Measurements from ENCODE around the gene HMGCS2. TPM values are rescaled to one million over a fixed set of nuclear protein-coding genes. Genes with fewer than 3 reads are reported as not detected.

Gene HMGCS2
- total RNA-seq (not detected), polyA plus RNA-seq (not detected), total RNA-seq (0 to 0.15 (median 0) reads per million in 6 experiments)

- H3K9me3 Mint-ChIP-seq, result no peaks in the 10 kb centered on the region
- H3K27me3 Mint-ChIP-seq, result peaks cover 10 to 17% (median 11%) of the 10 kb centered on the region in 5 donors
- POLR2A ChIA-PET, result no interaction called here
- no peak within 1 kb of the TSS for H3K27ac Mint-ChIP-seq
- DNase-seq (no peak), ATAC-seq (no peak)
- H3K4me3 Mint-ChIP-seq, result no peak within 1 kb of the TSS
- H3K4me1 Mint-ChIP-seq, result no peaks in the 10 kb centered on the region
- no peaks in the 10 kb centered on the region for H3K36me3 Mint-ChIP-seq
Measured at GRCh38 chr1:119768778-119769177, at the start of gene HMGCS2. TSS of gene HMGCS2 (minus strand) at chr1:119768905. CDS start at chr1:119768844, 61 bp downstream.

GRCh38 chr1:119818181-119818580 lies 49.5 kb upstream of the HMGCS2 start:
- Mint-ChIP-seq H3K4me1 (no peaks in the 10 kb centered on the region), H3K36me3 (no peaks in the 10 kb centered on the region), H3K9me3 (peaks cover 0 to 2% (median 0%) of the 10 kb centered on the region in 9 donors), H3K27ac (no peak overlapping the region), H3K27me3 (peaks cover 0 to 15% (median 11%) of the 10 kb centered on the region in 5 donors), H3K4me3 (no peak overlapping the region)
- DNase-seq (no peak), ATAC-seq (no peak)
- POLR2A ChIA-PET, result no interaction called here

- ATAC-seq (no peak), DNase-seq (no peak)
- POLR2A ChIA-PET, result no interaction called here
- peaks cover 0 to 2% (median 0%) of the 10 kb centered on the region in 9 donors for H3K9me3 Mint-ChIP-seq
- H3K27me3 Mint-ChIP-seq, result peaks cover 0 to 8% (median 7%) of the 10 kb centered on the region in 5 donors
- H3K4me1 Mint-ChIP-seq, result no peaks in the 10 kb centered on the region
- H3K4me3 Mint-ChIP-seq, result no peak overlapping the region
- no peak overlapping the region for H3K27ac Mint-ChIP-seq
- no peaks in the 10 kb centered on the region for H3K36me3 Mint-ChIP-seq
Measured at GRCh38 chr1:119816407-119816806, 47.7 kb upstream of the HMGCS2 start.

- Mint-ChIP-seq H3K36me3 (no peaks in the 10 kb centered on the region), H3K9me3 (peaks cover 0 to 2% (median 0%) of the 10 kb centered on the region in 9 donors), H3K27ac (no peak overlapping the region), H3K4me3 (no peak overlapping the region), H3K4me1 (no peaks in the 10 kb centered on the region), H3K27me3 (peaks cover 0 to 7% (median 3%) of the 10 kb centered on the region in 5 donors)
- DNase-seq, result no peak
- ATAC-seq, result no peak
- POLR2A ChIA-PET, result no interaction called here
Measured at GRCh38 chr1:119815928-119816327, 47.2 kb upstream of the HMGCS2 start.

- no peaks in the 10 kb centered on the region for H3K36me3 Mint-ChIP-seq
- peaks cover 0 to 2% (median 0%) of the 10 kb centered on the region in 9 donors for H3K9me3 Mint-ChIP-seq
- DNase-seq (no peak), ATAC-seq (no peak)
- H3K4me3 Mint-ChIP-seq, result no peak overlapping the region
- H3K4me1 Mint-ChIP-seq, result no peaks in the 10 kb centered on the region
- peaks cover 0 to 5% (median 3%) of the 10 kb centered on the region in 5 donors for H3K27me3 Mint-ChIP-seq
- no peak overlapping the region for H3K27ac Mint-ChIP-seq
- POLR2A ChIA-PET, result no interaction called here
Measured at GRCh38 chr1:119815361-119815760, 46.7 kb upstream of the HMGCS2 start.

- Mint-ChIP-seq H3K9me3 (no peaks in the 10 kb centered on the region), H3K36me3 (no peaks in the 10 kb centered on the region), H3K4me3 (no peak overlapping the region), H3K4me1 (peaks cover 0 to 1% (median under 1%) of the 10 kb centered on the region in 4 donors), H3K27me3 (peaks cover 0 to 4% (median 3%) of the 10 kb centered on the region in 5 donors), H3K27ac (no peak overlapping the region)
- ATAC-seq (no peak), DNase-seq (no peak)
- POLR2A ChIA-PET, result no interaction called here
Measured at GRCh38 chr1:119814288-119814687, 45.6 kb upstream of the HMGCS2 start.

GRCh38 chr1:119811985-119812557 lies 43.4 kb upstream of the HMGCS2 start:
- H3K4me3 Mint-ChIP-seq, result no peak overlapping the region
- DNase-seq, result no peak
- peaks cover 4 to 15% (median 8%) of the 10 kb centered on the region in 5 donors for H3K27me3 Mint-ChIP-seq
- no peaks in the 10 kb centered on the region for H3K36me3 Mint-ChIP-seq
- no peaks in the 10 kb centered on the region for H3K9me3 Mint-ChIP-seq
- no peak overlapping the region for H3K27ac Mint-ChIP-seq
- H3K4me1 Mint-ChIP-seq, result peaks cover 0 to 7% (median 4%) of the 10 kb centered on the region in 4 donors
- ATAC-seq, result no peak
- POLR2A ChIA-PET, result no interaction called here

- POLR2A ChIA-PET, result no interaction called here
- Mint-ChIP-seq H3K27me3 (peaks cover 4 to 19% (median 8%) of the 10 kb centered on the region in 5 donors), H3K36me3 (no peaks in the 10 kb centered on the region), H3K4me1 (peaks cover 0 to 7% (median 4%) of the 10 kb centered on the region in 4 donors), H3K27ac (no peak within 1 kb of the TSS), H3K9me3 (no peaks in the 10 kb centered on the region), H3K4me3 (no peak within 1 kb of the TSS)
- DNase-seq (no peak), ATAC-seq (no peak)
Measured at GRCh38 chr1:119811387-119811786, 42.7 kb upstream of the HMGCS2 start, which contains the start of gene REG4. TSS of gene REG4 (minus strand) at chr1:119811460. CDS start at chr1:119808769, 2,691 bp downstream.

- POLR2A ChIA-PET, result interaction anchor here (1.7 kb wide), 1 partner anchor 10 kb away, joined by 11 read pairs; no protein-coding TSS in a partner anchor
- Mint-ChIP-seq H3K4me1 (peaks cover 0 to 7% (median 4%) of the 10 kb centered on the region in 4 donors), H3K9me3 (no peaks in the 10 kb centered on the region), H3K27me3 (peaks cover 6 to 26% (median 9%) of the 10 kb centered on the region in 5 donors), H3K27ac (peak overlapping the region in 3 of 10 donors; percentile 12 to 40 (median 35)), H3K36me3 (no peaks in the 10 kb centered on the region), H3K4me3 (peak overlapping the region in 3 of 10 donors; percentile 10 to 43 (median 34))
- ATAC-seq, result peak; percentile 92 to 97
- DNase-seq, result peak; percentile 44 to 76 (median 62)
Measured at GRCh38 chr1:119808972-119809550, 40.4 kb upstream of the HMGCS2 start.

GRCh38 chr1:119808491-119808890 lies 39.8 kb upstream of the HMGCS2 start:
- no peaks in the 10 kb centered on the region for H3K9me3 Mint-ChIP-seq
- peaks cover 0 to 7% (median 4%) of the 10 kb centered on the region in 4 donors for H3K4me1 Mint-ChIP-seq
- H3K27me3 Mint-ChIP-seq, result peaks cover 6 to 26% (median 9%) of the 10 kb centered on the region in 5 donors
- no peaks in the 10 kb centered on the region for H3K36me3 Mint-ChIP-seq
- POLR2A ChIA-PET, result interaction anchor here (1.7 kb wide), 1 partner anchor 10 kb away, joined by 11 read pairs; no protein-coding TSS in a partner anchor
- H3K4me3 Mint-ChIP-seq, result no peak overlapping the region
- DNase-seq, result no peak
- no peak overlapping the region for H3K27ac Mint-ChIP-seq
- no peak for ATAC-seq

GRCh38 chr1:119806489-119806888 lies 37.8 kb upstream of the HMGCS2 start:
- H3K27ac Mint-ChIP-seq, result no peak overlapping the region
- POLR2A ChIA-PET, result no interaction called here
- peaks cover 0 to 7% (median 4%) of the 10 kb centered on the region in 4 donors for H3K4me1 Mint-ChIP-seq
- no peak for ATAC-seq
- peaks cover 6 to 26% (median 9%) of the 10 kb centered on the region in 5 donors for H3K27me3 Mint-ChIP-seq
- H3K4me3 Mint-ChIP-seq, result no peak overlapping the region
- no peak for DNase-seq
- no peaks in the 10 kb centered on the region for H3K9me3 Mint-ChIP-seq
- H3K36me3 Mint-ChIP-seq, result no peaks in the 10 kb centered on the region

- peak overlapping the region in 2 of 10 donors; percentile 16 to 18 for H3K27ac Mint-ChIP-seq
- no peak overlapping the region for H3K4me3 Mint-ChIP-seq
Measured at GRCh38 chr1:119805746-119806145, 37.0 kb upstream of the HMGCS2 start.

GRCh38 chr1:119805247-119805646 lies 36.5 kb upstream of the HMGCS2 start:
- ATAC-seq, result no peak
- peak overlapping the region in 1 of 10 donors; percentile 18 for H3K27ac Mint-ChIP-seq
- POLR2A ChIA-PET, result no interaction called here

More at GRCh38 chr1:119805746-119806145, 37.0 kb upstream of the HMGCS2 start:
- Mint-ChIP-seq H3K4me1 (peaks cover 2 to 9% (median 5%) of the 10 kb centered on the region in 4 donors), H3K9me3 (no peaks in the 10 kb centered on the region), H3K36me3 (no peaks in the 10 kb centered on the region), H3K27me3 (peaks cover 6 to 26% (median 9%) of the 10 kb centered on the region in 5 donors)
- ATAC-seq (no peak), DNase-seq (no peak)
- POLR2A ChIA-PET, result no interaction called here

More at GRCh38 chr1:119805247-119805646, 36.5 kb upstream of the HMGCS2 start:
- peaks cover 3 to 14% (median 7%) of the 10 kb centered on the region in 4 donors for H3K4me1 Mint-ChIP-seq
- peaks cover 6 to 26% (median 9%) of the 10 kb centered on the region in 5 donors for H3K27me3 Mint-ChIP-seq
- H3K9me3 Mint-ChIP-seq, result no peaks in the 10 kb centered on the region
- no peak overlapping the region for H3K4me3 Mint-ChIP-seq
- no peaks in the 10 kb centered on the region for H3K36me3 Mint-ChIP-seq
- no peak for DNase-seq

Measured in naive thymus-derived CD8-positive, alpha-beta T cell (primary cell).